Tibial nerve (tissue), 4 donors: ENCODE results near the gene USP28. TPM values are rescaled to one million over a fixed set of nuclear protein-coding genes. Genes with fewer than 3 reads are reported as not detected.
A peak's percentile ranks its signal among the peaks of the same experiment; 100 is the strongest.

ENCODE experiments used
- DNase-seq, 2 donors: peaks; one replicate each; pipeline ENCODE4 v3.0.0-alpha.2; 2019; ENCODE audit warnings: low spot score in 2 of 2
- H3K27ac ChIP-seq, 4 donors: fragments of 200-600 bp; sonication (generic) in 3 of 4; one replicate each; pipeline ENCODE4 v1.5.1; 2017 to 2019; ENCODE audit warnings: mild to moderate bottlenecking in 1 of 4
- H3K27me3 ChIP-seq, 2 donors: fragments of 200-600 bp; sonication (generic) in 1 of 2; one replicate each; pipeline versions ENCODE4 v1.5.1 to v1.6.0; 2017 to 2019
- H3K36me3 ChIP-seq, 3 donors: fragments of 200-600 bp; sonication (generic); one replicate each; pipeline ENCODE4 v1.5.1; 2018 to 2019
- H3K4me1 ChIP-seq, 4 donors: fragments of 200-600 bp; sonication (generic) in 3 of 4; one replicate each; pipeline ENCODE4 v1.5.1; 2017 to 2019
- H3K4me3 ChIP-seq, 4 donors: fragments of 200-600 bp; sonication (generic) in 3 of 4; one replicate each; pipeline ENCODE4 v1.5.1; 2017 to 2019; ENCODE audit warnings: mild to moderate bottlenecking in 1 of 4, moderate library complexity in 1 of 4
- H3K9me3 ChIP-seq, 4 donors: fragments of 200-600 bp; sonication (generic) in 3 of 4; one replicate each; pipeline ENCODE4 v1.5.1; 2017 to 2019
- CTCF ChIP-seq, 5 experiments: fragments of 200-600 bp in 3 of 5; fragments of 450-650 bp in 2 of 5; sonication (generic) in 3 of 5; IDR thresholded peaks; one replicate each; pipeline ENCODE4 v1.5.1; 2016 to 2019; ENCODE audit warnings: antibody characterized with exemption in 5 of 5, mild to moderate bottlenecking in 3 of 5, moderate library complexity in 2 of 5
- EP300 ChIP-seq, 2 donors: sonication (generic); formaldehyde crosslinking; IDR thresholded peaks; one replicate each; pipeline ENCODE4 v1.6.1; 2017; ENCODE audit warnings: antibody characterized with exemption in 2 of 2, mild to moderate bottlenecking in 1 of 2
- POLR2A ChIP-seq, 2 donors: fragments of 450-650 bp; IDR thresholded peaks; one replicate each; pipeline ENCODE4 v1.6.1; 2017; ENCODE audit warnings: antibody characterized with exemption in 2 of 2, mild to moderate bottlenecking in 2 of 2, moderate library complexity in 2 of 2
- WGBS, 2 donors: methylation state at CpG; one replicate each; pipeline ENCODE4 v1.1.5; 2018; 5-methylcytosine and 5-hydroxymethylcytosine counted together
- total RNA-seq, 4 donors: library from RNA; depleted of rRNA; stranded (reverse); fragments of >200 nt; gene quantifications; one replicate each; pipeline ENCODE4 v1.1.0, GENCODE V29; 2016

Gene USP28
- total RNA-seq, 4 donors from 2014 or later, result 10.7 to 20.4 (median 15.4) TPM

- peaks cover 0 to 28% (median 5%) of the 10 kb centered on the region in 4 donors for H3K4me1 ChIP-seq
- no peak for DNase-seq
- 97% methylated on average over 7 to 8 of the region's 8 CpGs for WGBS, 2 donors
- TF ChIP-seq EP300 (IDR thresholded peaks at IDR 0.05), result no peak
- TF ChIP-seq POLR2A (IDR thresholded peaks at IDR 0.05), result no peak
- TF ChIP-seq CTCF (IDR thresholded peaks at IDR 0.05), result no peak
- H3K36me3 ChIP-seq, result no peaks in the 10 kb centered on the region
- no peaks in the 10 kb centered on the region for H3K9me3 ChIP-seq
- H3K27me3 ChIP-seq, result no peaks in the 10 kb centered on the region
- no peak overlapping the region for H3K4me3 ChIP-seq
- H3K27ac ChIP-seq, result no peak overlapping the region
Measured at GRCh38 chr11:113876798-113877669, 1.7 kb upstream of the USP28 start.

GRCh38 chr11:113876074-113876797, 864 bp upstream of the USP28 start:
- H3K4me1 ChIP-seq, result peaks cover 0 to 34% (median 5%) of the 10 kb centered on the region in 4 donors
- H3K9me3 ChIP-seq, result no peaks in the 10 kb centered on the region
- peak in 1 of 2 donors; percentile 17 for DNase-seq
- 79 to 81% methylated on average over 24 of the region's 24 CpGs for WGBS, 2 donors
- TF ChIP-seq EP300 (IDR thresholded peaks at IDR 0.05) (no peak), CTCF (IDR thresholded peaks at IDR 0.05) (no peak), POLR2A (IDR thresholded peaks at IDR 0.05) (no peak)
- H3K27ac ChIP-seq, result peak overlapping the region; percentile 79 to 93 (median 90)
- H3K36me3 ChIP-seq, result no peaks in the 10 kb centered on the region
- peak overlapping the region; percentile 44 to 84 (median 67) for H3K4me3 ChIP-seq
- H3K27me3 ChIP-seq, result no peaks in the 10 kb centered on the region

GRCh38 chr11:113874581-113875233, 665 bp downstream of the USP28 start:
- H3K27me3 ChIP-seq, result no peaks in the 10 kb centered on the region
- H3K36me3 ChIP-seq, result no peaks in the 10 kb centered on the region
- H3K4me1 ChIP-seq, result peaks cover 0 to 40% (median 5%) of the 10 kb centered on the region in 4 donors
- peak overlapping the region; percentile 48 to 91 (median 79) for H3K27ac ChIP-seq
- WGBS, 2 donors, result 5% methylated on average over 19 of the region's 19 CpGs
- DNase-seq, result no peak
- H3K4me3 ChIP-seq, result peak overlapping the region; percentile 61 to 84 (median 70)
- no peak for TF ChIP-seq POLR2A (IDR thresholded peaks at IDR 0.05)
- no peak for TF ChIP-seq EP300 (IDR thresholded peaks at IDR 0.05)
- no peak for TF ChIP-seq CTCF (IDR thresholded peaks at IDR 0.05)
- H3K9me3 ChIP-seq, result no peaks in the 10 kb centered on the region

GRCh38 chr11:113874096-113874495, 1.3 kb downstream of the USP28 start:
- no peaks in the 10 kb centered on the region for H3K9me3 ChIP-seq
- H3K4me3 ChIP-seq, result peak overlapping the region in 2 of 4 donors; percentile 61 to 84
- H3K27me3 ChIP-seq, result no peaks in the 10 kb centered on the region
- H3K27ac ChIP-seq, result no peak overlapping the region
- peaks cover 0 to 40% (median 5%) of the 10 kb centered on the region in 4 donors for H3K4me1 ChIP-seq
- no peaks in the 10 kb centered on the region for H3K36me3 ChIP-seq
- 92 to 95% methylated on average over 19 of the region's 19 CpGs for WGBS, 2 donors
- no peak for DNase-seq
- TF ChIP-seq EP300 (IDR thresholded peaks at IDR 0.05) (no peak), CTCF (IDR thresholded peaks at IDR 0.05) (no peak), POLR2A (IDR thresholded peaks at IDR 0.05) (no peak)
